GM12873 (cell line): ENCODE results near the gene TRAK1.

Experiments used
- CTCF ChIP-seq: IDR thresholded peaks from 2 replicates; pipeline ENCODE4 v1.5.1; 2012; ENCODE audit warnings: low read depth, mild to moderate bottlenecking, moderate library complexity, low read length, control low read depth; ENCODE audit not compliant: insufficient read depth; ENCODE audit errors: missing control alignments

Gene TRAK1

GRCh38 chr3:42102571-42102970, 11.4 kb downstream of the TRAK1 start:
- TF ChIP-seq CTCF, result no peak

- no peak for TF ChIP-seq CTCF
These were observed 15.5 kb downstream of the TRAK1 start for GRCh38 chr3:42106646-42107045.

- TF ChIP-seq CTCF, result no peak
These were observed 19.5 kb downstream of the TRAK1 start for GRCh38 chr3:42110631-42111030.

- no peak for TF ChIP-seq CTCF
These were observed 23.1 kb downstream of the TRAK1 start for GRCh38 chr3:42114130-42114725.

- no peak for TF ChIP-seq CTCF
These were observed 24.1 kb downstream of the TRAK1 start for GRCh38 chr3:42115215-42115614.

GRCh38 chr3:42115946-42116345, 24.8 kb downstream of the TRAK1 start:
- no peak for TF ChIP-seq CTCF

- no peak for TF ChIP-seq CTCF
These were observed 25.3 kb downstream of the TRAK1 start for GRCh38 chr3:42116466-42116865.
